Kidney (tissue), 14 donors: ENCODE results near the gene RPL36AL. TPM values are rescaled to one million over a fixed set of nuclear protein-coding genes. Genes with fewer than 3 reads are reported as not detected.
A peak's percentile ranks its signal among the peaks of the same experiment; 100 is the strongest.

Experiments used
- DNase-seq, 5 donors: peaks; one replicate each; pipeline ENCODE4 v3.0.0-alpha.2; 2013 to 2020
- FAIRE-seq: peaks from 2 replicates; lab custom pipeline; 2012; peaks lifted over from hg19 to GRCh38; lab: Jason Lieb, UNC
- H3K27ac ChIP-seq, 2 donors: one replicate each; pipeline ENCODE4 v1.7.0; 2013; ENCODE audit warnings: low read depth in 2 of 2, low read length in 2 of 2, inconsistent platforms in 1 of 2
- H3K27me3 ChIP-seq: one replicate; pipeline ENCODE4 v1.7.1; 2013; ENCODE audit warnings: low read length, inconsistent platforms; ENCODE audit not compliant: control insufficient read depth, insufficient read depth
- H3K36me3 ChIP-seq, 3 donors: one replicate each; pipeline versions ENCODE4 v1.7.0 to v1.7.1; 2013; ENCODE audit warnings: low read length in 3 of 3, control low read depth in 1 of 3, inconsistent platforms in 1 of 3; ENCODE audit not compliant: insufficient read depth in 3 of 3, control insufficient read depth in 2 of 3
- H3K4me1 ChIP-seq, 3 donors: one replicate each; pipeline versions ENCODE4 v1.7.0 to v1.7.1; 2013; ENCODE audit warnings: low read length in 3 of 3, inconsistent platforms in 1 of 3, low read depth in 1 of 3; ENCODE audit not compliant: control insufficient read depth in 2 of 3, insufficient read depth in 2 of 3
- H3K4me3 ChIP-seq, 3 donors: one replicate each; pipeline versions ENCODE4 v1.7.0 to v1.8.1; 2013; ENCODE audit warnings: low read length in 3 of 3, control low read depth in 1 of 3, inconsistent platforms in 1 of 3
- H3K9ac ChIP-seq, 3 donors: one replicate each; pipeline versions ENCODE4 v1.7.0 to v1.7.1; 2013; ENCODE audit warnings: low read length in 3 of 3, control low read depth in 1 of 3, inconsistent platforms in 1 of 3
- H3K9me3 ChIP-seq, 3 donors: one replicate each; pipeline versions ENCODE4 v1.7.0 to v1.7.1; 2013; ENCODE audit warnings: low read length in 3 of 3, control low read depth in 1 of 3, inconsistent platforms in 1 of 3; ENCODE audit not compliant: control insufficient read depth in 2 of 3, insufficient read depth in 1 of 3
- intact Hi-C: fragments of 100-400 bp; cut with DNase I; formaldehyde crosslinking; loops from one replicate; pipeline ENCODE4 v1.11.1; 2022
- polyA plus RNA-seq: library from polyadenylated mRNA; stranded (reverse); fragments of 350-450 nt; fragmentation: Illumina TruSeq; extraction: RNeasy Lipid Tissue Mini Kit (QIAGEN cat#74804); gene quantifications from one replicate; pipeline ENCODE4 v1.2.3, GENCODE V29; 2014; ENCODE audit warnings: low read depth, low replicate concordance; ENCODE audit not compliant: insufficient read depth
- total RNA-seq: library from RNA; stranded (reverse); fragmentation: NEBNext Ultra II Directional; extraction: Animal tissue kit (Norgen Biotek cat#: 25700); gene quantifications from one replicate; pipeline ENCODE4 v1.2.1, GENCODE V29; 2021
- TF ChIP-seq, protein P1 (sequence below): IDR thresholded peaks from 3 replicates; pipeline ENCODE4 v1.5.1; 2012; ENCODE audit warnings: mild to moderate bottlenecking, moderate library complexity, borderline replicate concordance; ENCODE audit not compliant: insufficient read depth; ENCODE audit errors: extremely low read depth
- donor health status: control.
- donor health status: control.
- donor health status: control.
- donor health status: control.
- donor health status: control.
- donor health status: DM: yes; HTN: yes; CAD: no.
- donor health status: Normal renal cell carcinoma (clear cell type).

Gene RPL36AL
- total and polyA plus RNA-seq, 2 donors from 2014 or later = 157 to 455 TPM

DNA sequence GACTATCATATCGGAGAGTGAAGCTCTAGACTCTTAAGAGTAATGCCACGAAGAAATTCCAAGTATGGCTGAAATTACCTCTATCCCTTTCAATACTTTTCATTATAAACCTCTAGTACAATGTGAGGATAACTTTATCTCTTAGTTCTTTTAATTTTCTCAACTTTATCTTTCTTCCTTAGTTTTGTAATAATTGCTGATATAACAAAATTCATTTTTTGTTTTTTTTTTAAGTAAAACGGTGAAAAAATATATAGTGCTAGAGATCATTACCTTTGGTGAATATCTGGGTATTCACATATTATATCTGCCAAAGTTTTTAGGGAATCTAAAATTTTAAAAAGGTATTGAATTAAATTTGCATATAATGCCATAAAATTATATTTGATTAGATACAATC lies 34.1 kb upstream of the RPL36AL start:
- no peak overlapping the region for H3K27ac ChIP-seq
- intact Hi-C loops = no loop called here
- H3K4me3 ChIP-seq = no peak overlapping the region
- H3K4me1 ChIP-seq = no peaks in the 10 kb centered on the region
- H3K36me3 ChIP-seq = peaks cover 0 to 2% (median 0%) of the 10 kb centered on the region in 3 donors
- FAIRE-seq (peak; percentile 75), DNase-seq (no peak)
- H3K9me3 ChIP-seq = no peaks in the 10 kb centered on the region
- H3K27me3 ChIP-seq = no peaks in the 10 kb centered on the region
- TF ChIP-seq, protein P1, sequence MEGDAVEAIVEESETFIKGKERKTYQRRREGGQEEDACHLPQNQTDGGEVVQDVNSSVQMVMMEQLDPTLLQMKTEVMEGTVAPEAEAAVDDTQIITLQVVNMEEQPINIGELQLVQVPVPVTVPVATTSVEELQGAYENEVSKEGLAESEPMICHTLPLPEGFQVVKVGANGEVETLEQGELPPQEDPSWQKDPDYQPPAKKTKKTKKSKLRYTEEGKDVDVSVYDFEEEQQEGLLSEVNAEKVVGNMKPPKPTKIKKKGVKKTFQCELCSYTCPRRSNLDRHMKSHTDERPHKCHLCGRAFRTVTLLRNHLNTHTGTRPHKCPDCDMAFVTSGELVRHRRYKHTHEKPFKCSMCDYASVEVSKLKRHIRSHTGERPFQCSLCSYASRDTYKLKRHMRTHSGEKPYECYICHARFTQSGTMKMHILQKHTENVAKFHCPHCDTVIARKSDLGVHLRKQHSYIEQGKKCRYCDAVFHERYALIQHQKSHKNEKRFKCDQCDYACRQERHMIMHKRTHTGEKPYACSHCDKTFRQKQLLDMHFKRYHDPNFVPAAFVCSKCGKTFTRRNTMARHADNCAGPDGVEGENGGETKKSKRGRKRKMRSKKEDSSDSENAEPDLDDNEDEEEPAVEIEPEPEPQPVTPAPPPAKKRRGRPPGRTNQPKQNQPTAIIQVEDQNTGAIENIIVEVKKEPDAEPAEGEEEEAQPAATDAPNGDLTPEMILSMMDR = no peak
- no peak overlapping the region for H3K9ac ChIP-seq

DNA sequence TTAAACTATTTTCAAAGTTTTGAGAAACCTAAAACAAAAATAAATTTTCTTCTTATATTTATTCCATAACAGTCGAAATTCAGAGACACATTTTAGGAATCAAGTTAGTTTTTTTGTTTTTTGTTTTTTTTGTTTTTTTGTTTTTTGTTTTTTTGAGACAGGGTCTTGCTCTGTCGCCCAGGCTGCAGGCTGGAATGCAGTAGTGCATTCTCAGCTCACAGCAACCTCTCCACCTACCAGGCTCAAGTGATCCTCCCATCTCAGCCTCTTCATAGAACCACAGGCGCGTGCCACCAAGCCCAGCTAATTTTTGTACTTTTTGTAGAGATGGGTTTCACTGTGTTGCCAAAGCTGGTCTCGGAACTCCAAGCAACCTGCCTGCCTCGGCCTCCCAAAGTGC lies 33.1 kb upstream of the RPL36AL start:
- DNase-seq (no peak), FAIRE-seq (peak; percentile 8)
- TF ChIP-seq, protein P1 = no peak

DNA sequence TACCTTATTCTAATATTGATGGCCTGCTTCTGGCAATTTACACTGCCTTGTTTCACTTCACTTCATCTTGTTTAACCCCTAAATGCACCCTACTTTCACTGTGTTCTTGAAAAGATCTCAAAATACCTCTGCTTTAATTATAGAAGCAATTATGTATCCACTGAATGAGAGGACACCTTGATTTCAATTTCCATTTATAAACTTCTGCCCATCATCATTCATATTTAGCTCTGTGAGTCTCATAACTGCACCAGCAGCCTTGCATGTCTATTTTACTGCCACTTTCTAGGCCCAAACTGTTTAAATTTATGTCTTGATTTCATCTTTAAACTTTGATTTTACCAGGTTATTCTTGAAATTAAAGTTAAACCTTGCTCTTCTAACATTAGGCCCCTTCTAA lies 21.7 kb upstream of the RPL36AL start:
- TF ChIP-seq, protein P1 = no peak
- peaks cover 0 to 22% (median 15%) of the 10 kb centered on the region in 3 donors for H3K4me1 ChIP-seq
- no peaks in the 10 kb centered on the region for H3K36me3 ChIP-seq
- intact Hi-C loops = no loop called here
- no peak for DNase-seq
- no peak overlapping the region for H3K9ac ChIP-seq
- no peak for FAIRE-seq
- H3K9me3 ChIP-seq = no peaks in the 10 kb centered on the region
- H3K4me3 ChIP-seq = no peak overlapping the region
- no peaks in the 10 kb centered on the region for H3K27me3 ChIP-seq
- H3K27ac ChIP-seq = no peak overlapping the region

More for the DNA sequence above, 33.1 kb upstream of the RPL36AL start:
- Histone ChIP-seq H3K4me1 (no peaks in the 10 kb centered on the region), H3K36me3 (peaks cover 0 to 2% (median 0%) of the 10 kb centered on the region in 3 donors), H3K27ac (no peak overlapping the region), H3K9ac (no peak overlapping the region), H3K4me3 (no peak overlapping the region), H3K9me3 (no peaks in the 10 kb centered on the region), H3K27me3 (no peaks in the 10 kb centered on the region)
- intact Hi-C loops = no loop called here

DNA sequence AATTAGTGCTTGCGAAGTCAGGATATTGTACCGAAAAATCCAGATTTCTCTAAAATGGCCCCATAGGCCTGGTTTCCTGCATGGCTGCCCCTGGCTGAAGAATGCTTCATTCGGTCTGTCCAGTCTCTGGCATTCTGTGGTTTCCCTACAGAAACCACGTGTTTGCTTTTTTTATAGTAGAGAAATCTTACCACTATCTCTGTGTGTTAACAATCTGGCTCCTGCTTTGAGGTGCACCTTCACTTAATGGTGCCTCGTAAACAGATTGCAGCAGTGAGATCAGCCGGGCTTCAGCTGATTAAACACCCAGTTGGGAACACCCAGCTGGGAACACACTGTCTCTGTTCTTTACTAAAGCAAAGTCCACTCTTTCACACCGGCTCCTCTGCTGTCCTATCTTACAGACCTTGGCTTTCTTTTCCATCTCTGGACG lies 21.3 kb upstream of the RPL36AL start:
- Histone ChIP-seq H3K36me3 (peaks cover 0 to under 1% (median 0%) of the 10 kb centered on the region in 3 donors), H3K27me3 (no peaks in the 10 kb centered on the region), H3K27ac (peak overlapping the region; percentile 32 to 60), H3K9me3 (no peaks in the 10 kb centered on the region), H3K4me3 (no peak overlapping the region), H3K4me1 (peaks cover 0 to 27% (median 15%) of the 10 kb centered on the region in 3 donors), H3K9ac (no peak overlapping the region)
- intact Hi-C loops = no loop called here
- TF ChIP-seq, protein P1 = no peak
- FAIRE-seq = no peak
- no peak for DNase-seq
